ENCODE data around the gene TACC2.

DNA sequence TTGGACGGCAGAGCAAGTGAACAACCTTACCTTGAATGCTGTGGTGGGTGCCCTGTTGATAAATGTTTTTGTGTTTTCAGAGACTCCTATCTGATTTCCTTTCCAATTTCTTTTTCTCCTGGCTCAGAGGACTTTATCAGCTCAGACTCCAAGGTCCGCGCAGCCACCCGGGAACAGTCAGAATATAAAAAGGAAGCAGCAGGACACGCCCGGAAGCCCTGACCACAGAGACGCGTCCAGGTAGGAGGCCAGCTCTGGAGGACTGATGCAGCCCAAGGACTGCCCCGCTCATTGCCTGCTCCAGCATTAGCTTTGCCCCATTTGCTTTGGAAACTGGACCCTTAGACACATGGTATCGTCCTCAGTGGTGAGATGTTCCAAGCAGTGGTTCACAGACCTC, 61.3 kb downstream of the TACC2 start:
- TF ChIP-seq CTCF (IDR thresholded peaks at IDR 0.05) (no peak), POLR2A (IDR thresholded peaks at IDR 0.05) (no peak)
